GM23338 (cell line): ENCODE measurements around the gene EXOC6.

Source experiments
- CREB1 ChIP-seq: fragments of 250-450 bp; sonication (Bioruptor Pico); IDR thresholded peaks from 2 replicates; pipeline ENCODE4 v1.5.0; 2020; ENCODE audit warnings: low read depth, mild to moderate bottlenecking, moderate library complexity
- CTCF ChIP-seq, 2 experiments: fragments of 200-600 bp in 1 of 2; sonication (generic) in 1 of 2; conservative IDR thresholded peaks; 2 replicates each; pipeline versions ENCODE4 v1.5.1 to v1.6.1; 2016 to 2017; ENCODE audit warnings: antibody characterized with exemption in 2 of 2, low read depth in 2 of 2, mild to moderate bottlenecking in 2 of 2, moderate library complexity in 1 of 2
- ETS1 ChIP-seq: IDR thresholded peaks from 2 replicates; pipeline ENCODE4 v1.6.1; 2016; ENCODE audit warnings: antibody characterized with exemption
- EZH2 ChIP-seq: fragments of 200-600 bp; sonication (generic); IDR thresholded peaks from one replicate; pipeline ENCODE4 v1.8.0; 2017; ENCODE audit warnings: antibody characterized with exemption, mild to moderate bottlenecking, low read depth; ENCODE audit not compliant: unreplicated experiment
- EZH2phosphoT487 ChIP-seq: fragments of 200-600 bp; sonication (generic); IDR thresholded peaks from one replicate; pipeline ENCODE4 v1.8.1; 2018; ENCODE audit warnings: antibody characterized with exemption; ENCODE audit not compliant: unreplicated experiment
- JUNB ChIP-seq: IDR thresholded peaks from one replicate; pipeline ENCODE4 v1.6.1; 2016; ENCODE audit warnings: antibody characterized with exemption; ENCODE audit not compliant: unreplicated experiment
- NANOG ChIP-seq: IDR thresholded peaks from 2 replicates; pipeline ENCODE4 v1.6.1; 2016; ENCODE audit warnings: antibody characterized with exemption, borderline replicate concordance
- POLR2AphosphoS5 ChIP-seq: IDR thresholded peaks from 2 replicates; pipeline ENCODE4 v1.6.1; 2016; ENCODE audit warnings: antibody characterized with exemption, low read depth
- REST ChIP-seq: IDR thresholded peaks from one replicate; pipeline ENCODE4 v1.6.1; 2018; ENCODE audit warnings: antibody characterized with exemption; ENCODE audit not compliant: unreplicated experiment
- STAT1 ChIP-seq: IDR thresholded peaks from one replicate; pipeline ENCODE4 v1.6.1; 2016; ENCODE audit warnings: antibody characterized with exemption; ENCODE audit not compliant: unreplicated experiment
- ZNF114 ChIP-seq: fragments of 250-450 bp; sonication (Bioruptor Pico); IDR thresholded peaks from 2 replicates; pipeline ENCODE4 v1.5.0; 2020; ENCODE audit warnings: mild to moderate bottlenecking, moderate library complexity
- ZNF331 ChIP-seq: fragments of 250-450 bp; sonication (Bioruptor Pico); IDR thresholded peaks from 2 replicates; pipeline ENCODE4 v1.5.0; 2020; ENCODE audit warnings: low read depth, mild to moderate bottlenecking, moderate library complexity
- ZNF462 ChIP-seq: fragments of 250-450 bp; sonication (Bioruptor Pico); IDR thresholded peaks from 2 replicates; pipeline ENCODE4 v1.5.0; 2020; ENCODE audit warnings: mild to moderate bottlenecking, moderate library complexity

- TF ChIP-seq CTCF (conservative IDR thresholded peaks at IDR 0.05; ENCODE audit: low read depth in 2 of 2) (no peak), EZH2phosphoT487 (no peak), POLR2AphosphoS5 (no peak), ZNF331 (CRISPR knock-in tag) (no peak), EZH2 (no peak), REST (no peak), JUNB (no peak), ZNF462 (CRISPR knock-in tag) (no peak), ZNF114 (CRISPR knock-in tag) (no peak), CREB1 (CRISPR knock-in tag) (no peak), STAT1 (no peak), ETS1 (no peak), NANOG (no peak)
Observed at GRCh38 chr10:92811986-92812385, 36.3 kb upstream of the EXOC6 start.
